AG09319 (cell line): ENCODE measurements around the gene NFIX.

Experiments
- DNase-seq: peaks from one replicate; pipeline ENCODE4 v3.0.0-alpha.2; 2010; ENCODE audit warnings: low read depth; ENCODE audit errors: extremely low read depth
- TF ChIP-seq, protein P1 (sequence below): IDR thresholded peaks from 2 replicates; pipeline ENCODE4 v1.5.1; 2011; ENCODE audit warnings: low read depth, mild to moderate bottlenecking, inconsistent platforms, low read length, moderate library complexity

Gene NFIX

GRCh38 chr19:13002166-13002898 lies 7.1 kb downstream of the NFIX start:
- TF ChIP-seq, protein P1, sequence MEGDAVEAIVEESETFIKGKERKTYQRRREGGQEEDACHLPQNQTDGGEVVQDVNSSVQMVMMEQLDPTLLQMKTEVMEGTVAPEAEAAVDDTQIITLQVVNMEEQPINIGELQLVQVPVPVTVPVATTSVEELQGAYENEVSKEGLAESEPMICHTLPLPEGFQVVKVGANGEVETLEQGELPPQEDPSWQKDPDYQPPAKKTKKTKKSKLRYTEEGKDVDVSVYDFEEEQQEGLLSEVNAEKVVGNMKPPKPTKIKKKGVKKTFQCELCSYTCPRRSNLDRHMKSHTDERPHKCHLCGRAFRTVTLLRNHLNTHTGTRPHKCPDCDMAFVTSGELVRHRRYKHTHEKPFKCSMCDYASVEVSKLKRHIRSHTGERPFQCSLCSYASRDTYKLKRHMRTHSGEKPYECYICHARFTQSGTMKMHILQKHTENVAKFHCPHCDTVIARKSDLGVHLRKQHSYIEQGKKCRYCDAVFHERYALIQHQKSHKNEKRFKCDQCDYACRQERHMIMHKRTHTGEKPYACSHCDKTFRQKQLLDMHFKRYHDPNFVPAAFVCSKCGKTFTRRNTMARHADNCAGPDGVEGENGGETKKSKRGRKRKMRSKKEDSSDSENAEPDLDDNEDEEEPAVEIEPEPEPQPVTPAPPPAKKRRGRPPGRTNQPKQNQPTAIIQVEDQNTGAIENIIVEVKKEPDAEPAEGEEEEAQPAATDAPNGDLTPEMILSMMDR: peak; percentile 15; the same call in 1 of the 2 replicates
- DNase-seq: no peak

DNA sequence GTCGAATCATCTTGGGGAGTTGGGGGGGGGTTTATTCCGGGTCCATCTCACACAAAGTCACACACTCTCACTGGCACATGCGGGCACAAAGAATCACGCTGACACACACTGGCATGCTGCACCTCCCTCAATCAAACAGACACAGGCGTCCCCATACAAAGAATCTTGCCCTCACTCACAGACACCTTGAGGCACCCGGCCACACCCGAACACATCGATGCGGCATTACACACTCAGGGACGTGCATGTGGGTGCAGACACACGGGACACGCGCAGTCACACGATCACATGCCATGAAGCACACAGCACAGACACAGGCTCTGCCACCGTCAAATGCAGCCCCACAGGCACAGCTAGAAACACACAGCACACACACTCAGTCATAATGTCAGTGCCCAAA lies 7.8 kb downstream of the NFIX start:
- no peak for DNase-seq
- TF ChIP-seq, protein P1: no peak

DNA sequence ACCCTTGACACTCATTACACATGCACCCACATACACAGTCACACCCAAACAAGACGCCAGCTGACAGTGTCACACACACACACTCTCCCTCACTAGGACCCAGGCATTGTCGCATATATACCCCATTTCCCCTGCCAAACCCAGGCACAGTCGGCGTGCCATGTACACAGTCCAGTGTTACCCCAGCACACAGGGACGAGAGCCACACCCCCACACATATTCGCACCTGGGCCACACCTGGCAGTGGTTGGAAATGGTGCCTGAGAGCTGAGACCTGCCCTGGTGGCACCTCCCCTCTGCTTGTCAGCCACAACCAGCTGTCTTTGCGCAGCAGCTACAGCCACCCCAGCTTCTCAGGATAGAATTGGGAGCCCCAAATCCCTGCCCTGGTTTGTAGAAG lies 9.0 kb downstream of the NFIX start:
- DNase-seq: no peak
- TF ChIP-seq, protein P1: no peak

DNA sequence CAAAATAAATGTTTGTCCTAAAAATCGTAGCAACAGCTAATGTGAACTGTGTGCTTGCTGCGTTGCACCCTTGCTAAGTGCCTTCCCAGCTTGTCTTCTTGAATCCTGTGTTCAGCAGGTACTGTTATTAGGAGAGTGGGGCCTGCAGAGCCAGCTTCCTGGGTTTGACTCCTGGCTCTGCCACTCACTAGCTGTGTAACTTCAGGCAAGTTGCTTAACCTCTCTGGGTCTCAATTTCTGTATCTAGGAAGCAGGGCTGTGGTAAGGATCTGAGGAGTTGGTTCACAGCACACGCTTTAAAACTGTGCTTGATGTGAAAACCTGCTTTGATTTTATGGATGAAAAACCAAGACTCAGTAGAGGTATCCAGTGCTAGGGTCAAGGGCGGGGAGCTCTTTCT lies 10.0 kb downstream of the NFIX start:
- no peak for DNase-seq
- TF ChIP-seq, protein P1: no peak

GRCh38 chr19:13005861-13006370 lies 10.6 kb downstream of the NFIX start:
- DNase-seq: no peak
- TF ChIP-seq, protein P1: no peak

GRCh38 chr19:13006431-13007281 lies 11.4 kb downstream of the NFIX start:
- DNase-seq: no peak
- TF ChIP-seq, protein P1: no peak

DNA sequence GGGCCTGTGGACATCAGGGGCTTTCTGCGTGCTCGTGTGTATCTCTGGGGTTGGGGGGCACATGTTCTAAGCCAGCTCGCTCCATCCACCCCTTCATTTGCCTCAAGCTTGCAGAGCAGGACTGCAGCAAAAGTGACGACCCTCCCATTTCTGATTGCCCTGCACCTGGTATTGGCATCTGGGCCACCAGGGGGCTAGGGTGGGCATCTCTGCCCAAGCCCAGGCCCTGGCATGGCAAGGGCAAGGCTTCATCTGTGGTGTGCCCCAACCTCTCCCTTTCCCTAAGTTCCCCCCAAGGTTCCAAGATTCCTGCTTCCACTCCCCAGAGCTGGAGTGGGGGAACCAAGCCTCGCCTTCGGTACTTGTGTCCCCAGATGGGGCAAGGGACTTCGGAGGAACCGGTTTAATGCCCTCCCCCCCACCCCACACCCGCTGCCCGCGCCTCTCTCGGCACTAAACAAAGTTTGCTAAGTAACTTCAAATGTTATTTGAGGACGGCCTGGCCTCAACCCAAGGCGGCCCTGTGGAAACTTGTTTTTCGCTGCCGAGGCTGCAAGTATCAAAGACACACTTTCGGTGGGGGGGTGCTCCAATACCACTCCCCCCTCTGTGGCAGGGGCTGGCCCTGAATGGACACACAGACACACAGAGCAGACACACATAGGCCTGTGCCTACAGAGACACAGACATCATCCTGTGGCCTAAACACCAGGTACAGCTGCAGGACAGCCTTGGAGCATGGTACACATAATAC lies 12.2 kb downstream of the NFIX start:
- no peak for DNase-seq
- TF ChIP-seq, protein P1: no peak
